Mononuclear cell (primary cell): ENCODE results near the gene TGM4. TPM values are rescaled to one million over a fixed set of nuclear protein-coding genes. Genes with fewer than 3 reads are reported as not detected.

Experiments used
- H3K27me3 ChIP-seq: 2 replicates; pipeline ENCODE4 v1.6.0; 2011; ENCODE audit warnings: low read length, control low read depth; ENCODE audit not compliant: insufficient read depth
- H3K4me1 ChIP-seq: 2 replicates; pipeline ENCODE4 v1.5.1; 2011; ENCODE audit warnings: mild to moderate bottlenecking, low read length, control low read depth; ENCODE audit not compliant: insufficient read depth
- H3K4me3 ChIP-seq: 2 replicates; pipeline ENCODE4 v1.5.1; 2011; ENCODE audit warnings: mild to moderate bottlenecking, low read length, moderate library complexity
- H3K9me3 ChIP-seq: 2 replicates; pipeline ENCODE4 v1.5.1; 2011; ENCODE audit warnings: low read depth, mild to moderate bottlenecking, control low read depth, low read length
- total RNA-seq: library from RNA; depleted of rRNA; stranded (reverse); fragments of >200 nt; gene quantifications from one replicate; pipeline ENCODE4 v1.2.3, GENCODE V29; 2012

The TGM4 gene
- total RNA-seq, 1 donor: not detected

GRCh38 chr3:44918581-44918980 lies 44.2 kb downstream of the TGM4 start:
- H3K27me3 ChIP-seq: no peaks in the 10 kb centered on the region
- H3K9me3 ChIP-seq: no peaks in the 10 kb centered on the region
- H3K4me3 ChIP-seq: no peak overlapping the region
- no peaks in the 10 kb centered on the region for H3K4me1 ChIP-seq

- no peaks in the 10 kb centered on the region for H3K27me3 ChIP-seq
- H3K4me3 ChIP-seq: no peak overlapping the region
- H3K9me3 ChIP-seq: no peaks in the 10 kb centered on the region
- H3K4me1 ChIP-seq: no peaks in the 10 kb centered on the region
Measured at GRCh38 chr3:44920081-44920480, 45.7 kb downstream of the TGM4 start.

- Histone ChIP-seq H3K27me3 (no peaks in the 10 kb centered on the region), H3K9me3 (no peaks in the 10 kb centered on the region), H3K4me3 (no peak overlapping the region), H3K4me1 (no peaks in the 10 kb centered on the region)
Measured at GRCh38 chr3:44923632-44924456, 49.4 kb downstream of the TGM4 start.

GRCh38 chr3:44924457-44925084 lies 50.2 kb downstream of the TGM4 start:
- H3K4me3 ChIP-seq: no peak overlapping the region
- no peaks in the 10 kb centered on the region for H3K9me3 ChIP-seq
- H3K27me3 ChIP-seq: no peaks in the 10 kb centered on the region
- no peaks in the 10 kb centered on the region for H3K4me1 ChIP-seq

- Histone ChIP-seq H3K9me3 (no peaks in the 10 kb centered on the region), H3K4me3 (no peak overlapping the region), H3K27me3 (no peaks in the 10 kb centered on the region), H3K4me1 (no peaks in the 10 kb centered on the region)
Measured at GRCh38 chr3:44926172-44926571, 51.8 kb downstream of the TGM4 start.

- H3K4me1 ChIP-seq: no peaks in the 10 kb centered on the region
- no peaks in the 10 kb centered on the region for H3K27me3 ChIP-seq
- no peak overlapping the region for H3K4me3 ChIP-seq
- H3K9me3 ChIP-seq: no peaks in the 10 kb centered on the region
Measured at GRCh38 chr3:44926921-44927320, 52.5 kb downstream of the TGM4 start.

GRCh38 chr3:44927371-44927770 lies 53.0 kb downstream of the TGM4 start:
- Histone ChIP-seq H3K27me3 (no peaks in the 10 kb centered on the region), H3K9me3 (no peaks in the 10 kb centered on the region), H3K4me3 (no peak overlapping the region), H3K4me1 (no peaks in the 10 kb centered on the region)

- no peaks in the 10 kb centered on the region for H3K4me1 ChIP-seq
- no peaks in the 10 kb centered on the region for H3K27me3 ChIP-seq
- no peaks in the 10 kb centered on the region for H3K9me3 ChIP-seq
- H3K4me3 ChIP-seq: no peak overlapping the region
Measured at GRCh38 chr3:44929782-44930181, 55.4 kb downstream of the TGM4 start.

- Histone ChIP-seq H3K9me3 (no peaks in the 10 kb centered on the region), H3K4me1 (no peaks in the 10 kb centered on the region), H3K4me3 (no peak overlapping the region), H3K27me3 (no peaks in the 10 kb centered on the region)
Measured at GRCh38 chr3:44930911-44931310, 56.5 kb downstream of the TGM4 start.

- Histone ChIP-seq H3K27me3 (no peaks in the 10 kb centered on the region), H3K9me3 (no peaks in the 10 kb centered on the region), H3K4me1 (no peaks in the 10 kb centered on the region)
Measured at GRCh38 chr3:44931791-44932190, 57.4 kb downstream of the TGM4 start.

GRCh38 chr3:44932271-44932670 lies 57.9 kb downstream of the TGM4 start:
- H3K27me3 ChIP-seq: no peaks in the 10 kb centered on the region
- no peaks in the 10 kb centered on the region for H3K4me1 ChIP-seq
- H3K9me3 ChIP-seq: no peaks in the 10 kb centered on the region
- no peak overlapping the region for H3K4me3 ChIP-seq

More at GRCh38 chr3:44931791-44932190, 57.4 kb downstream of the TGM4 start:
- H3K4me3 ChIP-seq: no peak overlapping the region

GRCh38 chr3:44932986-44933944 lies 58.9 kb downstream of the TGM4 start:
- H3K4me1 ChIP-seq: no peaks in the 10 kb centered on the region
- no peak overlapping the region for H3K4me3 ChIP-seq
- H3K9me3 ChIP-seq: no peaks in the 10 kb centered on the region
- H3K27me3 ChIP-seq: no peaks in the 10 kb centered on the region

GRCh38 chr3:44939581-44940036 lies 65.2 kb downstream of the TGM4 start:
- Histone ChIP-seq H3K27me3 (no peaks in the 10 kb centered on the region), H3K4me3 (no peak overlapping the region), H3K9me3 (no peaks in the 10 kb centered on the region), H3K4me1 (no peaks in the 10 kb centered on the region)

- H3K4me3 ChIP-seq: no peak overlapping the region
- H3K27me3 ChIP-seq: no peaks in the 10 kb centered on the region
- H3K4me1 ChIP-seq: no peaks in the 10 kb centered on the region
- no peaks in the 10 kb centered on the region for H3K9me3 ChIP-seq
Measured at GRCh38 chr3:44942202-44942921, 68.0 kb downstream of the TGM4 start.
